ENCODE measurements around the gene SOX2.
"Not testable (repeated sequence)": the region's sequence is repeated elsewhere in the genome, so short reads cannot be mapped to it uniquely, and the experiment has no call there.

GRCh38 chr3:181764033-181764432 lies 52.3 kb downstream of the SOX2 start:
- TF ChIP-seq CTCF (IDR thresholded peaks at IDR 0.05 in 4 of 5, conservative IDR thresholded peaks at IDR 0.05 in 1 of 5); POLR2A (IDR thresholded peaks at IDR 0.05): not testable (repeated sequence)
